Nephron progenitor cell (in vitro differentiated cells): Measurements from ENCODE around the gene DOCK9.

Experiments used
- DNase-seq: peaks from one replicate; pipeline ENCODE4 v3.0.0; 2021
- H3K27ac Mint-ChIP-seq: 2 replicates; pipeline ENCODE4 v1.8.0; 2021; ENCODE audit warnings: mild to moderate bottlenecking, moderate library complexity, mixed read lengths
- H3K27me3 Mint-ChIP-seq: 2 replicates; pipeline ENCODE4 v1.8.0; 2021; ENCODE audit warnings: mild to moderate bottlenecking, low read depth, mixed read lengths; ENCODE audit not compliant: poor library complexity
- H3K36me3 Mint-ChIP-seq: 2 replicates; pipeline ENCODE4 v1.8.0; 2021; ENCODE audit warnings: low read depth, mixed read lengths
- H3K4me1 Mint-ChIP-seq: 2 replicates; pipeline ENCODE4 v1.8.0; 2021; ENCODE audit warnings: mixed read lengths
- H3K4me3 Mint-ChIP-seq: 2 replicates; pipeline ENCODE4 v1.8.0; 2021; ENCODE audit warnings: mild to moderate bottlenecking, moderate library complexity, mixed read lengths
- H3K9me3 Mint-ChIP-seq: 2 replicates; pipeline ENCODE4 v1.8.0; 2021; ENCODE audit warnings: mild to moderate bottlenecking, moderate library complexity, mixed read lengths
- CTCF ChIP-seq: fragments of 200-600 bp; sonication (generic); IDR thresholded peaks from 2 replicates; pipeline ENCODE4 v1.5.0; 2021; ENCODE audit warnings: antibody characterized with exemption

The DOCK9 gene

GRCh38 chr13:98921015-98921580 is 56.8 kb downstream of the DOCK9 start:
- Mint-ChIP-seq H3K36me3 (no peaks in the 10 kb centered on the region), H3K4me3 (no peak overlapping the region), H3K9me3 (no peaks in the 10 kb centered on the region), H3K27ac (no peak overlapping the region), H3K4me1 (peaks cover 47% of the 10 kb centered on the region), H3K27me3 (no peaks in the 10 kb centered on the region)
- DNase-seq: no peak
- TF ChIP-seq CTCF: no peak

- no peaks in the 10 kb centered on the region for H3K27me3 Mint-ChIP-seq
- H3K4me1 Mint-ChIP-seq: peaks cover 41% of the 10 kb centered on the region
- H3K9me3 Mint-ChIP-seq: no peaks in the 10 kb centered on the region
- no peak overlapping the region for H3K4me3 Mint-ChIP-seq
- no peak overlapping the region for H3K27ac Mint-ChIP-seq
- TF ChIP-seq CTCF: no peak
- no peak for DNase-seq
- no peaks in the 10 kb centered on the region for H3K36me3 Mint-ChIP-seq
Measured at GRCh38 chr13:98919566-98919965, 58.3 kb downstream of the DOCK9 start.

- no peak for TF ChIP-seq CTCF
- Mint-ChIP-seq H3K9me3 (no peaks in the 10 kb centered on the region), H3K4me3 (no peak overlapping the region), H3K36me3 (no peaks in the 10 kb centered on the region), H3K27ac (no peak overlapping the region), H3K27me3 (no peaks in the 10 kb centered on the region), H3K4me1 (peaks cover 33% of the 10 kb centered on the region)
- DNase-seq: no peak
Measured at GRCh38 chr13:98918771-98919170, 59.1 kb downstream of the DOCK9 start.

GRCh38 chr13:98917116-98917515 is 60.7 kb downstream of the DOCK9 start:
- H3K4me1 Mint-ChIP-seq: peaks cover 33% of the 10 kb centered on the region
- H3K36me3 Mint-ChIP-seq: no peaks in the 10 kb centered on the region
- TF ChIP-seq CTCF: no peak
- no peak overlapping the region for H3K4me3 Mint-ChIP-seq
- H3K27ac Mint-ChIP-seq: no peak overlapping the region
- H3K9me3 Mint-ChIP-seq: no peaks in the 10 kb centered on the region
- H3K27me3 Mint-ChIP-seq: peaks cover 3% of the 10 kb centered on the region
- DNase-seq: no peak

GRCh38 chr13:98916403-98916802 is 61.5 kb downstream of the DOCK9 start:
- TF ChIP-seq CTCF: no peak
- peaks cover 3% of the 10 kb centered on the region for H3K27me3 Mint-ChIP-seq

GRCh38 chr13:98915981-98916380 is 61.9 kb downstream of the DOCK9 start:
- no peak for DNase-seq

More at GRCh38 chr13:98916403-98916802, 61.5 kb downstream of the DOCK9 start:
- Mint-ChIP-seq H3K27ac (no peak overlapping the region), H3K36me3 (no peaks in the 10 kb centered on the region), H3K4me3 (no peak overlapping the region), H3K9me3 (no peaks in the 10 kb centered on the region), H3K4me1 (peaks cover 33% of the 10 kb centered on the region)
- DNase-seq: no peak

More at GRCh38 chr13:98915981-98916380, 61.9 kb downstream of the DOCK9 start:
- no peaks in the 10 kb centered on the region for H3K36me3 Mint-ChIP-seq
- peaks cover 36% of the 10 kb centered on the region for H3K4me1 Mint-ChIP-seq
- H3K4me3 Mint-ChIP-seq: no peak overlapping the region
- no peak overlapping the region for H3K27ac Mint-ChIP-seq
- TF ChIP-seq CTCF: no peak
- H3K27me3 Mint-ChIP-seq: peaks cover 3% of the 10 kb centered on the region
- H3K9me3 Mint-ChIP-seq: no peaks in the 10 kb centered on the region
